GM23338 (cell line): Measurements from ENCODE around the gene MON2. TPM values are rescaled to one million over a fixed set of nuclear protein-coding genes. Genes with fewer than 3 reads are reported as not detected.

ENCODE experiments used
- ATAC-seq: fragments of 200-7000 bp; cut with Tn5 transposase; 3 replicates; pipeline ENCODE4 v1.9.1; 2020
- DNase-seq: peaks from one replicate; pipeline ENCODE4 v3.0.0-alpha.2; 2015; ENCODE audit warnings: low spot score
- H2AFZ ChIP-seq: fragments of 200-600 bp; sonication (generic); 2 replicates; pipeline ENCODE4 v1.8.0; 2016; ENCODE audit warnings: antibody characterized with exemption, mild to moderate bottlenecking, moderate library complexity
- H3F3A ChIP-seq: fragments of 200-600 bp; sonication (generic); replicated peaks from 2 replicates; pipeline ENCODE4 v1.8.0; 2017; ENCODE audit warnings: antibody characterized with exemption, mixed run types, low read depth
- H3K27ac ChIP-seq: fragments of 200-600 bp; sonication (generic); 2 replicates; pipeline ENCODE4 v1.6.1; 2016; ENCODE audit warnings: low read depth
- H3K27me3 ChIP-seq: fragments of 200-600 bp; sonication (generic); 2 replicates; pipeline ENCODE4 v1.8.0; 2016; ENCODE audit warnings: mild to moderate bottlenecking, mixed run types, moderate library complexity; ENCODE audit not compliant: insufficient read depth
- H3K36me3 ChIP-seq: fragments of 200-600 bp; sonication (generic); 2 replicates; pipeline ENCODE4 v1.8.0; 2016; ENCODE audit warnings: mild to moderate bottlenecking; ENCODE audit not compliant: insufficient read depth
- H3K4me1 ChIP-seq: fragments of 200-600 bp; sonication (generic); 2 replicates; pipeline ENCODE4 v1.8.0; 2016; ENCODE audit warnings: mild to moderate bottlenecking, moderate library complexity; ENCODE audit not compliant: insufficient read depth
- H3K4me2 ChIP-seq: fragments of 200-600 bp; sonication (generic); 2 replicates; pipeline ENCODE4 v1.7.1; 2017; ENCODE audit warnings: mixed run types
- H3K4me3 ChIP-seq: fragments of 200-600 bp; sonication (generic); 2 replicates; pipeline ENCODE4 v1.6.1; 2016; ENCODE audit warnings: mixed run types
- H3K79me2 ChIP-seq: fragments of 200-600 bp; sonication (generic); replicated peaks from 2 replicates; pipeline ENCODE4 v1.8.0; 2017; ENCODE audit warnings: mild to moderate bottlenecking; ENCODE audit not compliant: insufficient read depth
- H3K9me2 ChIP-seq: fragments of 200-600 bp; sonication (generic); 2 replicates; pipeline ENCODE4 v1.8.0; 2017; ENCODE audit not compliant: insufficient read depth
- H4K20me1 ChIP-seq: fragments of 200-600 bp; sonication (generic); replicated peaks from 2 replicates; pipeline ENCODE4 v1.8.0; 2017; ENCODE audit warnings: mild to moderate bottlenecking; ENCODE audit not compliant: insufficient read depth
- H3K27ac Mint-ChIP-seq: 2 replicates; pipeline ENCODE4 v1.8.0; 2020; ENCODE audit warnings: inconsistent platforms, mild to moderate bottlenecking, moderate library complexity, mixed read lengths
- H3K27me3 Mint-ChIP-seq: 3 replicates; pipeline ENCODE4 v1.8.0; 2022; ENCODE audit warnings: low read depth, mild to moderate bottlenecking, moderate library complexity, mixed read lengths, inconsistent platforms; ENCODE audit not compliant: insufficient read depth, poor library complexity
- H3K36me3 Mint-ChIP-seq: 3 replicates; pipeline ENCODE4 v1.8.0; 2021; ENCODE audit warnings: low read depth, mild to moderate bottlenecking, inconsistent platforms, moderate library complexity, mixed read lengths
- H3K4me1 Mint-ChIP-seq: 3 replicates; pipeline ENCODE4 v1.8.0; 2020; ENCODE audit warnings: mild to moderate bottlenecking, inconsistent platforms, mixed read lengths
- H3K4me3 Mint-ChIP-seq: 3 replicates; pipeline ENCODE4 v1.8.0; 2021; ENCODE audit warnings: moderate library complexity, mild to moderate bottlenecking, inconsistent platforms, mixed read lengths
- H3K9me3 Mint-ChIP-seq: 3 replicates; pipeline ENCODE4 v1.8.0; 2020; ENCODE audit warnings: moderate library complexity, mild to moderate bottlenecking, inconsistent platforms, mixed read lengths
- EZH2 ChIP-seq: fragments of 200-600 bp; sonication (generic); IDR thresholded peaks from one replicate; pipeline ENCODE4 v1.8.0; 2017; ENCODE audit warnings: antibody characterized with exemption, mild to moderate bottlenecking, low read depth; ENCODE audit not compliant: unreplicated experiment
- EZH2phosphoT487 ChIP-seq: fragments of 200-600 bp; sonication (generic); IDR thresholded peaks from one replicate; pipeline ENCODE4 v1.8.1; 2018; ENCODE audit warnings: antibody characterized with exemption; ENCODE audit not compliant: unreplicated experiment
- JUNB ChIP-seq: IDR thresholded peaks from one replicate; pipeline ENCODE4 v1.6.1; 2016; ENCODE audit warnings: antibody characterized with exemption; ENCODE audit not compliant: unreplicated experiment
- NANOG ChIP-seq: IDR thresholded peaks from 2 replicates; pipeline ENCODE4 v1.6.1; 2016; ENCODE audit warnings: antibody characterized with exemption, borderline replicate concordance
- ZNF114 ChIP-seq: fragments of 250-450 bp; sonication (Bioruptor Pico); IDR thresholded peaks from 2 replicates; pipeline ENCODE4 v1.5.0; 2020; ENCODE audit warnings: mild to moderate bottlenecking, moderate library complexity
- ZNF462 ChIP-seq: fragments of 250-450 bp; sonication (Bioruptor Pico); IDR thresholded peaks from 2 replicates; pipeline ENCODE4 v1.5.0; 2020; ENCODE audit warnings: mild to moderate bottlenecking, moderate library complexity
- polyA plus RNA-seq: library from polyadenylated mRNA; unstranded; fragments of >200 nt; fragmentation: Nextera tagmentation; extraction: Ambion mirVana; gene quantifications from 2 replicates; pipeline ENCODE4 v1.2.1, GENCODE V29; 2016
- total RNA-seq: library from RNA; depleted of rRNA; stranded (reverse); fragments of >200 nt; shearing (Covaris generic); gene quantifications from 2 replicates; pipeline ENCODE4 v1.2.3, GENCODE V29; 2014
- TF ChIP-seq, protein P1 (sequence below): IDR thresholded peaks from one replicate; pipeline ENCODE4 v1.6.1; 2018; ENCODE audit warnings: antibody characterized with exemption; ENCODE audit not compliant: unreplicated experiment

MON2 gene
- total and polyA plus RNA-seq, 2 experiments from 2014 or later = 11.0 to 27.3 TPM

- TF ChIP-seq ZNF462 (CRISPR knock-in tag) = no peak
- TF ChIP-seq, protein P1, sequence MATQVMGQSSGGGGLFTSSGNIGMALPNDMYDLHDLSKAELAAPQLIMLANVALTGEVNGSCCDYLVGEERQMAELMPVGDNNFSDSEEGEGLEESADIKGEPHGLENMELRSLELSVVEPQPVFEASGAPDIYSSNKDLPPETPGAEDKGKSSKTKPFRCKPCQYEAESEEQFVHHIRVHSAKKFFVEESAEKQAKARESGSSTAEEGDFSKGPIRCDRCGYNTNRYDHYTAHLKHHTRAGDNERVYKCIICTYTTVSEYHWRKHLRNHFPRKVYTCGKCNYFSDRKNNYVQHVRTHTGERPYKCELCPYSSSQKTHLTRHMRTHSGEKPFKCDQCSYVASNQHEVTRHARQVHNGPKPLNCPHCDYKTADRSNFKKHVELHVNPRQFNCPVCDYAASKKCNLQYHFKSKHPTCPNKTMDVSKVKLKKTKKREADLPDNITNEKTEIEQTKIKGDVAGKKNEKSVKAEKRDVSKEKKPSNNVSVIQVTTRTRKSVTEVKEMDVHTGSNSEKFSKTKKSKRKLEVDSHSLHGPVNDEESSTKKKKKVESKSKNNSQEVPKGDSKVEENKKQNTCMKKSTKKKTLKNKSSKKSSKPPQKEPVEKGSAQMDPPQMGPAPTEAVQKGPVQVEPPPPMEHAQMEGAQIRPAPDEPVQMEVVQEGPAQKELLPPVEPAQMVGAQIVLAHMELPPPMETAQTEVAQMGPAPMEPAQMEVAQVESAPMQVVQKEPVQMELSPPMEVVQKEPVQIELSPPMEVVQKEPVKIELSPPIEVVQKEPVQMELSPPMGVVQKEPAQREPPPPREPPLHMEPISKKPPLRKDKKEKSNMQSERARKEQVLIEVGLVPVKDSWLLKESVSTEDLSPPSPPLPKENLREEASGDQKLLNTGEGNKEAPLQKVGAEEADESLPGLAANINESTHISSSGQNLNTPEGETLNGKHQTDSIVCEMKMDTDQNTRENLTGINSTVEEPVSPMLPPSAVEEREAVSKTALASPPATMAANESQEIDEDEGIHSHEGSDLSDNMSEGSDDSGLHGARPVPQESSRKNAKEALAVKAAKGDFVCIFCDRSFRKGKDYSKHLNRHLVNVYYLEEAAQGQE = no peak
- TF ChIP-seq JUNB = no peak
- TF ChIP-seq ZNF114 (CRISPR knock-in tag) = no peak
- no peak for TF ChIP-seq NANOG
Observed at GRCh38 chr12:62622177-62622576, 155.6 kb downstream of the MON2 start (continued).

GRCh38 chr12:62625228-62625627 is 158.6 kb downstream of the MON2 start:
- DNase-seq (no peak), ATAC-seq (no peak)
- H3K36me3 ChIP-seq = no peaks in the 10 kb centered on the region
- Mint-ChIP-seq H3K36me3 (no peaks in the 10 kb centered on the region; the same call in 2 of the 3 replicates), H3K9me3 (no peaks in the 10 kb centered on the region; the same call in 2 of the 3 replicates), H3K4me3 (no peak overlapping the region), H3K4me1 (peaks cover 47% of the 10 kb centered on the region), H3K27me3 (peaks cover 8% of the 10 kb centered on the region), H3K27ac (no peak overlapping the region)
- no peak overlapping the region for H3K4me3 ChIP-seq
- H3K27ac ChIP-seq = no peak overlapping the region
- no peaks in the 10 kb centered on the region for H4K20me1 ChIP-seq
- peaks cover 50% of the 10 kb centered on the region for H3K4me1 ChIP-seq
- no peak overlapping the region for H3K4me2 ChIP-seq
- no peaks in the 10 kb centered on the region for H3K27me3 ChIP-seq
- no peak overlapping the region for H2AFZ ChIP-seq
- no peaks in the 10 kb centered on the region for H3F3A ChIP-seq
- H3K79me2 ChIP-seq = no peaks in the 10 kb centered on the region
- H3K9me2 ChIP-seq = no peaks in the 10 kb centered on the region
- TF ChIP-seq EZH2phosphoT487 = no peak
- no peak for TF ChIP-seq EZH2
